GM12872 (cell line): ENCODE measurements around the gene EMSY.

Experiments
- TF ChIP-seq, protein P1 (sequence below): IDR thresholded peaks from 3 replicates; pipeline ENCODE4 v1.5.1; 2011; ENCODE audit warnings: low read depth, mild to moderate bottlenecking, low read length, moderate library complexity; ENCODE audit not compliant: insufficient read depth

Gene EMSY

DNA sequence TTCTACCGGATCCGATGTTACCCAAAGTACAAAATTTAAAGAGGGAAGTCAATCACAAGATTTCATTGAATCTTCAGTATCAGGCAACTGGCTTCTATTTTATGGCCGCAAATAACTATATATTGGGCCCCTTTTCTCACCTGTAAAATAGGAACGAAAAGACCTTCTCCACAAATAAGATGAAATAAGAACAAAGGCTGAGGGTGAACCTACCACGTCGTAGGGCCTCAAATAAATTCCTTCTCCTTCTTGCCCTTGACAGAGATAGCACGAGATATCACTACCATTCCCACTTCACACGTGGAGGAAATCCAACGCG is 794 bp upstream of the EMSY start:
- TF ChIP-seq, protein P1, sequence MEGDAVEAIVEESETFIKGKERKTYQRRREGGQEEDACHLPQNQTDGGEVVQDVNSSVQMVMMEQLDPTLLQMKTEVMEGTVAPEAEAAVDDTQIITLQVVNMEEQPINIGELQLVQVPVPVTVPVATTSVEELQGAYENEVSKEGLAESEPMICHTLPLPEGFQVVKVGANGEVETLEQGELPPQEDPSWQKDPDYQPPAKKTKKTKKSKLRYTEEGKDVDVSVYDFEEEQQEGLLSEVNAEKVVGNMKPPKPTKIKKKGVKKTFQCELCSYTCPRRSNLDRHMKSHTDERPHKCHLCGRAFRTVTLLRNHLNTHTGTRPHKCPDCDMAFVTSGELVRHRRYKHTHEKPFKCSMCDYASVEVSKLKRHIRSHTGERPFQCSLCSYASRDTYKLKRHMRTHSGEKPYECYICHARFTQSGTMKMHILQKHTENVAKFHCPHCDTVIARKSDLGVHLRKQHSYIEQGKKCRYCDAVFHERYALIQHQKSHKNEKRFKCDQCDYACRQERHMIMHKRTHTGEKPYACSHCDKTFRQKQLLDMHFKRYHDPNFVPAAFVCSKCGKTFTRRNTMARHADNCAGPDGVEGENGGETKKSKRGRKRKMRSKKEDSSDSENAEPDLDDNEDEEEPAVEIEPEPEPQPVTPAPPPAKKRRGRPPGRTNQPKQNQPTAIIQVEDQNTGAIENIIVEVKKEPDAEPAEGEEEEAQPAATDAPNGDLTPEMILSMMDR = no peak

DNA sequence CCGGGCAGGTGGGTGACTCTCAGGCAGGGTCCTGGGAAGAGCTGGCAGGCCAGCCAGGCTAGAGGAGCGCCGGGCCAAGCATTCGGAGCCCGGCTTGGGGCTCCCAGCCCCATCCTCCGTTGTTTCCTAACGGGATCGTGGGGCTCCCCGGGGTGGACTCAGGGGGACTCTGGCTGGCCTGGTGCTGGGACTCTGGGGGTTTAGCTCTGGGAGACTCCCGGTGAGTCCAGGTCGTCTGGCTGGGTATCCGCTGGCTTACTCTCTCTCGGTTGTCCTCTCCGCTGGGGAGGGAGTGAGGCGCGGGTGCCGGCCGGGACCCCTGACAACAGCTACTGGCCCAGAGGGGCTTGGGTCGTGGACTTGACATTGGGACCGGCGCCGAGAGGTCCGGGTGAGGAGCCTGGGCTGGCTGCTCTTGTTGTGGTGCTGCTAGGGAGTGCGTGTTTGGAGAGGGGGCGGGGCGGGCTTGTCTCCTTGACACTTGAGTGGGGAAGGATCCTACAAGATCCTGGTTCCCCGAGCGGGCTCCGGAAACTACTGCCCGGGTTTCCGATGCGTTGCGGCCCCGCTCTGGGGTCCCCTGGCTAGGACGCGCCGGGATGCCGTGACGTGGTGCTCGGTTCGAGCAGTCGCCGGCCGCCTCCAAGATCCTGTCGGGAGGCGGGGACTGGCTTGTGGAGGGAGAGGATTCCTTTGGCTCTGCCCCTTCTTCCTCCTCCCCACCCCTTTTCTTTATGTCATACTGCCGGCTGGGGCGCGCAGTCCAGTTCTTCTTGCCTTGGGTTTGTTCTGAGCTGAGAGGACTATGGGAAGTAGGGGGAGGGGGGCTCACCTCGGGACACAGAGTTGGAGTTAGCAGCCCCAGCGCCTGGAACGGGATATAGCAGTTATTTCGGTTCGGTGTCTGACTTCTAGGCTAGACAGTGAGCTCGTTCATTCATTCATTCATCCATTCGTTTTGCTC is 585 bp downstream of the EMSY start:
- TF ChIP-seq, protein P1 = peak; percentile 20; the same call in 1 of the 3 replicates

DNA sequence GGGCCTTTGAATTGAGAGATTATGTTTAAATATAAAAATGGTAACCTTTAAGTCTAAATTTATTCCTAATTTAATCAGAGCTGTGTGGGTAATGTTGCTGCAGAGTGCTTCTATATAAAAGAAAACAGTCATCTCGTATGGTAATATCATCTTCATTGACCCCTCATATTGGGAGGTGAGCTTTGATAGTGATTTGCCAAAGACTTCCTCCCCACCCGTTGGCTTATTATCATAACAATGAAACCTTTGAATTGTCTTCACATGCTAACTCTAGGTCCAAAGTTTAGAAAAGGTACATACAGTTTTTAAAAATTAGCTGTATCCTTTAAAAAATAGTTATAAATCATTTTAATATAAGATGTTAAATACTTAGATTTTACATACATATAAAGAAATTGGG is 3.7 kb downstream of the EMSY start:
- TF ChIP-seq, protein P1 = no peak

DNA sequence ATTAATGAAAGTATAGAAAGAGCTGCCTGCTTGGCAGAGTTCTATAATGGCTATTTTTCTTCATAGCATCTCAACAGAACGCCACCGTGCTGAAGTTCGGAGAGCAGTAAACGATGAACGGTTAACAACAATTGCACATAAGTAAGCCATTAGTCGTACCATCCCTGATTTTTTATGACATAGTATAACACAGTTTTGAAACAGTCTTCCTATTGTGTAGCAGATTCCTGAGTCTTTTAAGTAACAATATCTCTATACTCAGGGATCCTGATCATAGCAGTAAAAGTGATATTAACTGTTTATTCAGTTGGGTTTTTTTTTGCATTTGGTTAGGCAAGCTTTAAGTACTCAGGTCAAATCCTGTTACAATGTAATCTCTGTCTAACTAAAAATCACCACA is 8.4 kb downstream of the EMSY start:
- TF ChIP-seq, protein P1 = no peak

DNA sequence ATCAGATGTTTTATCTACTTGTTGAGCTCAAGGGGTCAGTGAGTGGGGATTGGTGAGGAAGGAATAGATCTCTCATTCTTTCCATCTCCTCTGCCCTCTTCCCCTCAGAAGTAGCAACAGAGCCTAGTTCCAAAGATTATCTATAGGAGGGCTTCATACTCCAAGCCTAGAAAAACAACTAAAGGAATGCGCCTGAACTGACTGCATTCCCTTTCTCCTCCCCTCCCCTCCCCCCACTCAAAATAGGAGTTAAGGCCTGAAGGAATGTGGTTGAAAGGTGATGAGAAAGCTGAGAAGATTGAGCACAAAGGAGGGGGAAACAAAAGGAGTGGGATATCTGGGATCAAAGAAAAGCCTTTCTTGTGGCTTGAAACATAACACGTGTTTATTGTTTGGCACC is 10.5 kb downstream of the EMSY start:
- TF ChIP-seq, protein P1 = no peak

DNA sequence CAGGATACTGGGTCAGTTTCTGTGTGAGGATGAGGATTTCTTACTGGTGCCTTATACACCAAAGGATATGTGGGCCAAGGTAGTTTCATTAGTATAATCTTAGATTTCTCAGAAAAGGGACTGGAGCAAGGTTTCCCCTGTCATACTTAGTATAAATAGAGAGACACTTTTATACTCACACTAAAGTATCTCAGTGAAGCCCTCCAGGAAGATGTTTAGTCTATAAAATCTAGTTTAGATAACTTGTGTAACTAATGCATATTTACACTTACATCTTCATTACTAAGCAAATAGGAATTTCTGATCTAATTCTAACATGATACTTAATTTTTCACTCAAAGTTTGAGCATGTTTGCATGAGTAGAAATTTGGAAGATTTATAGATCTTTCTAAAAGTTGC is 11.1 kb downstream of the EMSY start:
- TF ChIP-seq, protein P1 = no peak

DNA sequence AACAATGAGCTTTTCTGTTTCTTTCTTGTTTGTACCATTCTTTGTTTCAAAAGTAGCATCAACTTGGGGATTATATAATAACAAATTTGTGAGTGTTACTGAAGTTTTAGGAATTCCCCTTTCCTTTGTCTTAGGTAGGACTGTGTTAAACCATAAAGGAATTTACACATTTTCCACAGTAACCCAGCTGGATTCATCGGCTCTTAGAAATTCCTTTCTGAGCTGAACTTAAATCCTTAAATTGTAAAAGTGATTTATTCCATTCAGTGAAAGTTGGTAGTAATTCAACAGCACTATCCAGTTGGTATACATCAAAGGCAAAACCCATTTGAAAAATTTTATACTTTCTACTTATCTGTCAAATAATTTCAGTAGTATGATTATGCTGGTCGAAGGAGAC is 11.8 kb downstream of the EMSY start:
- TF ChIP-seq, protein P1 = no peak
